Lung microvascular endothelial cell (primary cell): ENCODE data around the gene CNNM4. TPM values are rescaled to one million over a fixed set of nuclear protein-coding genes. Genes with fewer than 3 reads are reported as not detected.

ENCODE experiments used
- DNase-seq, 2 donors: peaks; one replicate each; pipeline versions ENCODE4 v3.0.0 to v3.0.0-alpha.2; 2010; ENCODE audit warnings: low read depth in 2 of 2
- total RNA-seq: library from RNA; depleted of rRNA; stranded (reverse); fragments of >200 nt; gene quantifications from 2 replicates; pipeline ENCODE4 v1.2.1, GENCODE V29; 2014

The CNNM4 gene
- total RNA-seq, 1 donor from 2014 or later: 1.6 TPM

DNA sequence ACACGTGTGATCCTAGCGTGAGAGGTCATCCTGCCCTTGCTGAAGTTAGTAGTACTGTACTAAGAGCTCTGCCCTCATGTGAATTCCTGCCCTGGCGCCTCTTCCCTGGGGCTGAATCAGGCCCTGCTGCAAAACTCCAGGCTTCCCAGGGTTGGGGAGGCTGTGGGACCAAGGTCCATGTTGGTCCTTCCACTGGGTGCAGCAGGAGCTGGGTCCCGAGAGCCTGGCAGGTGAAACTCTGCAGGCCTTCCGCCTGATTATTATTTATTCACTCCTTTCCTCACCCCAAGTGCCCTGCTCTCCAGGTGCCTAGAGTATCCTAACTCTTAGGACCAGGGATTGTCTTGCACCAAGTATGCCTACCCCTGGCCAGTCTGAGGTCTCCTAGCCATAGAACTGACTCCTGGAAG, 50.1 kb downstream of the CNNM4 start:
- no peak for DNase-seq

- no peak for DNase-seq
These were observed 51.2 kb downstream of the CNNM4 start for GRCh38 chr2:96811917-96812316.

GRCh38 chr2:96813656-96814055, 53.0 kb downstream of the CNNM4 start:
- no peak for DNase-seq

DNA sequence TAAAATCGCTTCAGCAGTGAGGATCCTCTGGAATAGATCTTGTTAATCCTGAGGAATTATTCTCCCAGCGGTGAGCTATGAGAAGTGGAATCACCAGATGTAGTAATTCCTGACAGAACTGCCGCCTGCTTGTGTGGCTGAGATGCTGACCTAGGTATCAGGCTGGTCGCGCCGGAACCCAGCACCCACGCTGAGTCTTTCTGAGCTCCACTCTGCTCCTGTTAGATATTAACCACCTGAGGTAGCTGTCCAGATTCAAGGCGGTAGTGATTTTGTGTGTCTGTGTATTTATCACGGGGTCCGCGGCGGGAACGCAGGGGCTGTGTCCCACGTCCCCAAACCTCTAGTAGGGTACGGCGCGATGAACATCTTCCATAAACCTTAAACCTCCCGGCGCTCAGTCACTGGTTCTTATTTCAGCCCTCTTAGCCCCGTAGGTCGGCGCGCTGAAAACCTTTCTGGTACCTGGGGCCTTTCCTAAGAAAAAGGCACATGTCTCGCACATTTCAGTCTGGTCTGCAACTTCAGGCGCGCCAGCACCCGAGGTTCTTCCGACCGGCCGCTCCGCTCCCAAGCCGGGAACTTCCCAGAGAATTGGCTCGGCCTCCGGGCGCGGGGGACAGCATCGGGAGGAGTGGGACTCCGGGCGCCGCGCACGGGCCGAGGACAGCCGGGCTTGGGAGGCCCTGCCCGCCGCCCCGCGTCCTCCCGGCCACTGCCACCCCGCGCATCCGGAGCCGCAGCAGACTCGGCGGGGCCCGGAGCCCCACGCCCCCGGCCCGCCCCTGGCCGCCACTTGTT, 54.8 kb downstream of the CNNM4 start:
- DNase-seq: no peak

- DNase-seq: peak; percentile 95 to 96
These were observed 55.6 kb downstream of the CNNM4 start, which contains the start of gene CNNM3 for GRCh38 chr2:96816127-96816835. TSS of gene CNNM3 (plus strand) at chr2:96816268. CDS start at chr2:96816278, 10 bp downstream.

DNA sequence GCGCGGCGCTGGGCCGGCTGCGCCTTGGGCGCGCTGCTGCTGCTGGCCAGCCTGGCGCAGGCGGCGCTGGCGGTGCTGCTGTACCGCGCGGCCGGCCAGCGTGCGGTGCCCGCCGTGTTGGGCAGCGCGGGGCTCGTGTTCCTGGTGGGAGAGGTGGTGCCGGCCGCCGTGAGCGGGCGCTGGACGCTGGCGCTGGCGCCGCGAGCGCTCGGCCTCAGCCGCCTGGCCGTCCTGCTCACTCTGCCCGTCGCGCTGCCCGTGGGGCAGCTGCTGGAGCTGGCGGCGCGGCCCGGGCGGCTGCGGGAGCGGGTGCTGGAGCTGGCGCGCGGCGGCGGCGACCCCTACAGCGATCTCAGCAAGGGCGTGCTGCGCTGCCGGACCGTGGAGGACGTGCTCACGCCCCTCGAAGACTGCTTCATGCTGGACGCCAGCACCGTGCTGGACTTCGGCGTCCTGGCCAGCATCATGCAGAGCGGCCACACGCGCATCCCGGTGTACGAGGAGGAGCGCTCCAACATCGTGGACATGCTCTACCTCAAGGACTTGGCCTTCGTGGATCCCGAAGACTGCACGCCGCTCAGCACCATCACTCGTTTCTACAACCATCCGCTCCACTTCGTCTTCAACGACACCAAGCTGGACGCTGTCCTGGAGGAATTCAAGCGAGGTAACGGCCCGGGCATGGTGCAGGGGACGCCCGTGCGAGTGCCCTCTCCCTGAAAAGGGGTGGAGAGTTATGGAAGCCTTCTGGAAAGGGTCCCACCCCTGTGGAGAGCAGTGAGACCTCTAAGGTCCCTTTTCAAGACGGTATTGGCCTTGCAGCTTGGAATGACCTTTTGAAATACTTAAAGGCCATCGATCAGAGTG, 56.4 kb downstream of the CNNM4 start:
- DNase-seq: peak; percentile 45 to 56

GRCh38 chr2:96817882-96818281, 57.2 kb downstream of the CNNM4 start:
- no peak for DNase-seq

- DNase-seq: no peak
These were observed 58.6 kb downstream of the CNNM4 start for GRCh38 chr2:96819128-96819875.

GRCh38 chr2:96819876-96820511, 59.3 kb downstream of the CNNM4 start:
- no peak for DNase-seq

DNA sequence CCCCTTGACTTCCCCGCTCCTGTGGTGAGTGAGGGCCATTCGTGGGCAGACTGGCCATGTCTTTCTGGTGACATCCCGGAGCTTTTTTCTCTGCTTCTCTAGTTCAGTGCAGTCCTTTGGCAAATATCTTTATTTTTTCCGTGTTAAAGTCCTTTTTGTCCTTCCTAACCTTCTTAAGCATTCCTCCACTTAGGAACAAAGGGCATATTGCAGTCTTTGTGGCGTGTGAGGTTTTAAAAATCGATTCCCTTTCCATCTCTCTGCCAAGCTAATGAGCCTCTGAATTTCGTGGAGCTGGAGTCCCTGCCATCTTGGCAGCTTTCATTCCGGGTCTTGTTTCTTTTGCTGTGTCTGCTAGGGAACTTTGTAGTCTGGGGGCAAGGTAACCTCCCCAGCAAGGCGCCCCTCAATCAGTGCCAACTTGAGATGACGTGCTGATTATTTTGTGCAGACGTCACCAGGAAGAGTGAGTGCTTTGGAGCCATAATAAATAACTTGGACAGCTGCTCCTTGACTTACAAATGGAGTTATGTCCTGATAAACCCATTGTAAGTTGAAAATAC, 60.5 kb downstream of the CNNM4 start:
- no peak for DNase-seq

- no peak for DNase-seq
These were observed 62.1 kb downstream of the CNNM4 start for GRCh38 chr2:96822786-96823185.

- no peak for DNase-seq
These were observed 62.5 kb downstream of the CNNM4 start for GRCh38 chr2:96823198-96823597.

- DNase-seq: no peak
These were observed 63.6 kb downstream of the CNNM4 start for GRCh38 chr2:96824079-96824870.

GRCh38 chr2:96825057-96825456, 64.4 kb downstream of the CNNM4 start:
- no peak for DNase-seq

DNA sequence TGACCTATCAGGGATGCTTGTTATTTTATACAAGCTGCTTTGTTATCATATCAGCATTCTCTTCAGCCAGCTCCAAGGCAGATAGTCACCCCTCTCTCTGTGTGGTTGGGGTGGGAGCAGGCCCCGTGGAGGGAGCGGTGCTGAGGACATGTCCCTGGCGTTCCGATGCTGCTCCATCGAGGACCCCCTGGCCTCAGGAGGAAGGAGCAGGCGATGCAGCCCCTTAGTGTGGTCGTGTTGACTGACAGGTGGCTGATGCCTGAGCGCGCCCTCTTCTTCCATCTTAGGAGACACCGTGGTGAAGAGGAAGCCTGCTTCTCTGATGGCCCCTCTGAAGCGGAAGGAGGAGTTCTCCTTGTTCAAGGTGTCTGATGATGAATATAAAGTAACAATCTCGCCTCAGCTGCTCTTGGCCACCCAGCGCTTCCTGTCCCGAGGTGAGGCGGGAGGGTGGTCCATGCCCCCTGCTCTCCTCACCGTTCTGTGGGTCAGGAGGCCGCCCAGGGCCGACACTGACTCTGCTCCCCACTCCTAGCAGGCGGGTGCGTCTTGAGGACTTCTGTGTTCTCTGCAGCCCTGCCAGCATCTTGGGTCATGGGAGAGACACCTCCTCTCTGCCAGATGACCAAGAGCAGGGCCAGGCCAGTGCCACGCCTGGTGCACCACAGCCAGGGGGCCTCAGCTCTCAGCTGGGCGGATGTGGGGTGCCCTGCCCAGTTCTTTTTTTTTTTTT, 66.0 kb downstream of the CNNM4 start:
- DNase-seq: no peak

DNA sequence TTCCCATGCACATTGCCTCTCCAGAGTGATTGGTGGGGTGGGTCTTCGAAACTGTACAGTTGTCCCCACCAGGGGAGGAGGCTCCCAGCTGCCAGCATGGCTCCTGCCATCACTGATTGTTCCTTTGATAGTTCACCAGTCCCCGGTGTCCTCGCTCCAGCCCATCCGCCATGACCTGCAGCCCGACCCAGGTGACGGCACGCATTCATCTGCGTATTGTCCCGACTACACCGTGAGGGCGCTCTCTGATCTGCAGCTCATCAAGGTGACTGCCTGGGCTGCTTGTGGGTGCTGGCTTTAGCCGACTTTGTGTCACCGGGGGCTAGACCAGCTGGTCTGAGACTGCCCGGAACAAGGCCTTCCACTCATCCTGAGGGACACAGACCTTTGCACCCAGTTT, 67.7 kb downstream of the CNNM4 start:
- DNase-seq: no peak

- no peak for DNase-seq
These were observed 68.2 kb downstream of the CNNM4 start for GRCh38 chr2:96828874-96829273.

DNA sequence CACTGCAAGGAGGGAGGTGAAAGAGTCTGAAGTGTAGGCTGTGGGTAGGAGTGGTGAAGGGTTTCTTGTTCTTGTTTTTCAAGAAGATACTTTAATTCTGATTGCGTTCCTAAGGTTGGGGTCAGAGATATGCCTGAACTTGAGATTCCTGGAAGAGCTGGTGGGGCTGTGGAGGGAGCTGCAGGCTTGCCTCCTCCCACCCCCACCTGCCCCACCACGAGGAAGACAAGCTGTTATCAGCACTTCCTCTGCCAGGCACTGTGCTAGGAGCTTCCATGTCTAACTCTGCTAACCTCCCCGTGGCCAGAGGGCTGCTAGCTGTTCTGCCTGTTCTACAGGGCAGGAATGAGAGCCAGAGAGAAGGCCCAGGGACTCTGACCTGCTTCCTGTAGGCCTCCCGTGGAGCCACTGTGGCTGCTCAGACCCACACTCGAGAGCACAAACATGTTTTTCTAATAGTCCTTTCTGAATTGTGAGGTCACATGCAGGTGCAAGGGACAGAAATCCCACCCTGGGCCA, 69.4 kb downstream of the CNNM4 start:
- DNase-seq: no peak

DNA sequence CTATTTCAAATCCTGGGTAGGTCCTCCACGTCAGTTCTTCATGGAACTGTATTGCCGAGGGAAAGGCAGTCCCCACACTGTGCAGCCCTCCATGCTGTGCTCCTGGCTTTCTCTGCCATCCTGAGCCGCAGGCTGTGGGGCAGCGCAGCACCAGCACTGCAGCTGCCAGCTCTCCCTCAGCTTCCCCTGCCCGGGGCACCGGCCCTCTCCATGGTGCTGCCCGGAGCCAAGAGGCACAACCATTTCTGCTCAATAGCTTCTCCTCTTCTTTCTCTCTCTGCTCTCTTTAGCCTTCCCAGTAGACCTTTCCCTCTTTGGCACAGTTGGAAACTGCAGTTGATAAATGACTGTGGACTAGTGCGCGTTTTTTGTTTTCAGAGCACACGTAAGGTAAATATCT, 71.0 kb downstream of the CNNM4 start:
- no peak for DNase-seq
